ENCODE results near the gene IL15RA. TPM values are rescaled to one million over a fixed set of nuclear protein-coding genes. Genes with fewer than 3 reads are reported as not detected.
"Not testable (repeated sequence)": the region's sequence is repeated elsewhere in the genome, so short reads cannot be mapped to it uniquely, and the experiment has no call there.

IL15RA gene
- total and polyA plus RNA-seq, 2 donors (not counting 1 experiment from before 2014, with no cell fraction given), result 9.3 to 9.6 TPM

GRCh38 chr10:5961405-5962100, 15.8 kb downstream of the IL15RA start:
- no peaks in the 10 kb centered on the region for H4K20me1 ChIP-seq (ENCODE audit: control insufficient read depth, insufficient read depth, low read length, poor library complexity, severe bottlenecking)
- TF ChIP-seq EZH2 (IDR thresholded peaks at IDR 0.05; ENCODE audit: borderline replicate concordance, insufficient read depth, low read depth, low read length, poor library complexity, severe bottlenecking), result no peak
- TF ChIP-seq CTCF (IDR thresholded peaks at IDR 0.05), result no peak
- no peaks in the 10 kb centered on the region for H3K9me3 ChIP-seq (ENCODE audit: control extremely low read depth in 1 of 3, control insufficient read depth in 2 of 3, insufficient read depth in 1 of 3, low read length in 2 of 3)
- DNase-seq (no peak), ATAC-seq (ENCODE audit: low read depth) (no peak)
- no peak overlapping the region for H3K27ac Mint-ChIP-seq
- no peak overlapping the region for H3K9ac ChIP-seq (ENCODE audit: low read length)
- H3K27me3 Mint-ChIP-seq, result no peaks in the 10 kb centered on the region
- no peak overlapping the region for H3K27ac ChIP-seq (ENCODE audit: low read length in 2 of 2)
- no peaks in the 10 kb centered on the region for H3K4me1 Mint-ChIP-seq
- H3K36me3 ChIP-seq (replicated peaks in 1 of 2; ENCODE audit: control extremely low read depth in 1 of 2, control insufficient read depth in 1 of 2, extremely low read depth in 1 of 2, insufficient read depth in 2 of 2, low read length in 1 of 2), result peaks cover 0 to 16% of the 10 kb centered on the region in 2 experiments
- CTCF ChIA-PET, result no interaction called here
- no peak overlapping the region for H3K4me3 Mint-ChIP-seq
- no peak overlapping the region for H2AFZ ChIP-seq (ENCODE audit: insufficient read depth, low read depth, low read length, poor library complexity, severe bottlenecking)
- intact Hi-C loops (cut with micrococcal nuclease), result no loop called here
- H3K27me3 ChIP-seq (replicated peaks in 1 of 4; ENCODE audit: control extremely low read depth in 1 of 4, control insufficient read depth in 3 of 4, insufficient read depth in 4 of 4, low read length in 3 of 4), result no peaks in the 10 kb centered on the region
- WGBS (ENCODE audit: insufficient coverage), result 98% methylated on average over 25 of the region's 29 CpGs
- H3K4me1 ChIP-seq (ENCODE audit: control insufficient read depth in 2 of 2, insufficient read depth in 2 of 2, low read length in 2 of 2), result no peaks in the 10 kb centered on the region
- H3K4me3 ChIP-seq (ENCODE audit: control extremely low read depth in 1 of 5, extremely low read depth in 1 of 5, insufficient read depth in 1 of 5, low read depth in 2 of 5, low read length in 4 of 5), result no peak overlapping the region
- peaks cover 6% of the 10 kb centered on the region for H3K79me2 ChIP-seq (ENCODE audit: control insufficient read depth, insufficient read depth, low read length)
- H3K9me3 Mint-ChIP-seq (ENCODE audit: insufficient read depth), result no peaks in the 10 kb centered on the region
- H3K4me2 ChIP-seq (replicated peaks; ENCODE audit: low read depth, low read length, poor library complexity, severe bottlenecking), result no peak overlapping the region
- POLR2A ChIA-PET, result no interaction called here

- POLR2A ChIA-PET; H3K9me3 ChIP-seq (ENCODE audit: control extremely low read depth in 1 of 3, control insufficient read depth in 2 of 3, insufficient read depth in 1 of 3, low read length in 2 of 3); H3K27ac ChIP-seq (ENCODE audit: low read length in 2 of 2); ATAC-seq (ENCODE audit: low read depth); H3K27ac Mint-ChIP-seq; H3K4me1 Mint-ChIP-seq; H3K9ac ChIP-seq (ENCODE audit: low read length); H3K4me3 Mint-ChIP-seq; H3K27me3 Mint-ChIP-seq; H3K4me2 ChIP-seq (replicated peaks; ENCODE audit: low read depth, low read length, poor library complexity, severe bottlenecking); H3K79me2 ChIP-seq (ENCODE audit: control insufficient read depth, insufficient read depth, low read length); CTCF ChIA-PET; H2AFZ ChIP-seq (ENCODE audit: insufficient read depth, low read depth, low read length, poor library complexity, severe bottlenecking); H3K9me3 Mint-ChIP-seq (ENCODE audit: insufficient read depth); H3K27me3 ChIP-seq (replicated peaks in 1 of 4; ENCODE audit: control extremely low read depth in 1 of 4, control insufficient read depth in 3 of 4, insufficient read depth in 4 of 4, low read length in 3 of 4); intact Hi-C loops (cut with micrococcal nuclease); H3K4me3 ChIP-seq (ENCODE audit: control extremely low read depth in 1 of 5, extremely low read depth in 1 of 5, insufficient read depth in 1 of 5, low read depth in 2 of 5, low read length in 4 of 5); H3K4me1 ChIP-seq (ENCODE audit: control insufficient read depth in 2 of 2, insufficient read depth in 2 of 2, low read length in 2 of 2); H4K20me1 ChIP-seq (ENCODE audit: control insufficient read depth, insufficient read depth, low read length, poor library complexity, severe bottlenecking); DNase-seq: not testable (repeated sequence)
- WGBS (ENCODE audit: insufficient coverage), result 97% methylated on average over 3 of the region's 10 CpGs
- H3K36me3 ChIP-seq (replicated peaks in 1 of 2; ENCODE audit: control extremely low read depth in 1 of 2, control insufficient read depth in 1 of 2, extremely low read depth in 1 of 2, insufficient read depth in 2 of 2, low read length in 1 of 2), result peaks cover 0 to 16% of the 10 kb centered on the region in 2 experiments
Observed at GRCh38 chr10:5960973-5961275, 16.4 kb downstream of the IL15RA start.

All from B cell (primary cell).